Renal cortex interstitium (tissue), 11 donors: ENCODE measurements around the gene KCNJ6. TPM values are rescaled to one million over a fixed set of nuclear protein-coding genes. Genes with fewer than 3 reads are reported as not detected.
"Not testable (repeated sequence)": the region's sequence is repeated elsewhere in the genome, so short reads cannot be mapped to it uniquely, and the experiment has no call there.

Experiments
- DNase-seq, 11 donors: peaks; one replicate each; pipeline ENCODE4 v3.0.0-alpha.2; 2013; ENCODE audit warnings: low read depth in 9 of 11, low spot score in 4 of 11; ENCODE audit errors: extremely low read depth in 1 of 11
- polyA plus RNA-seq, 3 donors: library from polyadenylated mRNA; unstranded; fragments of 120-200 nt; gene quantifications; one replicate each; pipeline ENCODE4 v1.2.1, GENCODE V29; 2013; ENCODE audit not compliant: insufficient read length in 3 of 3

The KCNJ6 gene
- polyA plus RNA-seq, 3 donors = 0.26 to 0.29 (median 0.28) TPM

DNA sequence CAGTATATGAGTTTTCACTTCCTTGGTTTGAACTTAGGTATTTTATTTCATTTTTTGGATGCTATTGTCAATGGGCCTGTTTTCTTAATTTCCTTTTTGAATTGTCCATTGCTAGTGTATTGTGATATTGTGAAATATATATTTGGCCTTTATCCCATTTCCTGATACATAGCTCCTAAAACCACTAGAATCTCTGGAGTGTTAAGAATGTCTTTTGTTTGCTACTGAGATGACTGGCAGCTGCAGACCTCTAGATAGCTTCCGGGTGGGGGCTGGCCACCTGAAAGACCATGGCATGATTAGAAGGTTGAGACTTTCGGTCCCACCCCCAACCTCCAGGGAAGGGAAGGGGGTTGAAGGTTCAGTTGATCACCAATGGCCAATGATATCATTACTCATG, 245.4 kb downstream of the KCNJ6 start:
- no peak for DNase-seq

DNA sequence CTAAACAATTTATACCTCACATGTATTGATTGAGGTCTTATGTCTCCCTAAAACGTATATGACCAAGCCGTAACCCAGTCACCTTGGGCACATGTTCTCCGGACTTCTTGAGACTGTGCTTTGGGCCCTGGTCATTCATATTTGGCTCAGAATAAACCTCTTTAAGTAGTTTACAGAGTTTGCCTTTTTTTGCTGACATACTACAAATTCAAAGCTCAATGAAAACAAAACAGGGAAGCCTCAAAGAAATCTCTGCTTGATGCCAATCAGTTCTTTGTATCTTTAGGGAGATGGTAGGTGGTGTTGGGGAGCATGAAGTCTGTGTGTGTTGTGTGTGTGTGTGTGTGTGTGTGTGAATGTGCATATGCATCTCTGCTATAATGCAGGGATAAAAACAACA, 247.0 kb downstream of the KCNJ6 start:
- no peak for DNase-seq

DNA sequence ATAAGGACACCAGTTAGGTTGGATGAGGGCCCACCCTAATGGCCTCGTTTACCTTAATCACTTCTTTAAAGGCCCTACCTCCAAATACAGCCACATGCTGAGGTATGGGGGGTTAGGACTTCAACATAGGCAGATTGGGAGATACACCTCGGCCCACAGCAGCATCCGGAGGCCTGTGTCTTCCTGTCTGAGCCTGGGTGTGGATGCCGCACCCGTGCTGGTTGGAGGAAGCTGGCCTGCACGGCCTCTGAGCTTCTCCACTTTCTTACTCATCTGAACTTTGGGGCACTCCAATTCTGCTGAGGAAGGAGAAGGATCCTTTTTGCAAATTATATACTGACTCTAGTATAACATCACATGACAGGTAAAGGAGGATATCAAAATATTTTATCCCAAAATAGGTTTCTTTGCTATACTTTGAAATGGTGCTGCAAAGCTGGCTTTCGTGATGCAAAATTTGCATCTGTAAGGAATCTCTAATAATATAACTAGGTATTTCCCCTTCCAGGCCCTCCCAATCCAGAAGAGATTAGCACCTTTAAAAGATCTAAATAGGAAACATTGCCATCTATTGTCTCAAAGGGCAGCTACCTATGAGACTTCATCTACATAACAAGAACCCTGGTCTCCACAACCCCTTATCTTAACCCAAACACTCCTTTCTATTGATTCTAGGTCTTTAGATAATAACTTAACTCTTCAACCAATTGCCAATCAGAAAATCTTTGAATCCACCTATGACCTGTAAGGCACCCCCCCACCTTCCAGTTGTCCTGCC, 247.6 kb downstream of the KCNJ6 start:
- no peak for DNase-seq

DNA sequence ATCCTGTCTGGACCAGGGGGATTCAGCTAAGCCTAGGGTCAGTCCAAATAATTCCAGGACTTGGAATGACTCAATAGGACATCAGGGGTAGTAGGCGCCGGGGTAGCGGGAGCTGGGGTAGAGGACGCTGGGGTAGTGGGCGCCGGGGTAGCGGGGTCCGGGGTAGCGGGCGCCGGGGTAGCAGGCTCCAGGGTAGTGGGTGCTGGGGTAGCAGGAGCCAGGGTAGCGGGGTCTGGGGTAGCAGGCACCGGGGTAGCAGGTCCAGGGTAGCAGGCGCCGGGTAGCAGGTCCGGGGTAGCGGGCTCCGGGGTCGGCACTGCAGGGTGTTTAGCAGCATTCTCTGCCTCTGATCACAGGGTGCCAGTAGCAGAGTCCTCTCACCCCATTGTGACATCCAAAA, 248.9 kb downstream of the KCNJ6 start:
- DNase-seq = no peak

DNA sequence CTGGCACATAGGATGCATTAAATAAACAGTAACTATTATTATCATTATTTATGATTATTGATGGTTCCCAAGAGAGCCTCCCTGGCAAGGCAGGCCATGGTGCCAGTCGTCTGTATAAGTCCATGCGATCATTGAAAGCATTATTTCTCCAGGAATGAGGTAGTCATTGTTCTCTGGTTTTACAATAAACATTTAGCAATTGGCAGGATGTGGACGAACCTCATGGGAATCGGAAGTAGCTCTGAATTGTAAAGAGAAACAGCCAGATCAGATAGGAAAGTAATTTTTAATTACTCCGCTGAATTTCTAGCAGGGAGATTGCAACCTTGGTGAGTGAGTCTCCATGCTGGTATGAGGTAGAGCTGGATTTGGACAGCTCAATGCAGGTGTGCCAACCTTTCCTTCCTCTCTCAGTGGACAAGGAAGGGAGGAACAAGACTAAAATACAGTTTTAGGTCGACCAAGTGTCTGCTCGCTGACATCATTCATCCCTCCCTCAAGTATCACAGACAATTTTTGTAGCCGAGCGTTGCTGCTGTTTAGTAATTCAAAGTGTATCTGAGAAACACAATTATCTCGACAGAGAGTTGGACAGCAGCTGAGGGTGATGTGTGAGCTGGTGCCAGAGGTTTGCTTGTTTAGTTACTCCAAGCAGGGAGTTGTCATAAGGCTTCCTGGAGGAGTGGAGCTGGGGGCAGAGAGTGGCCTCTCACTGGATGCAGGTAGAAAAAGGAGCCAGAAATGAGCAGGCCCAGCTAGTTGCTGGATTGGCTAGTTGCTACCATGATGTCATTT, 250.8 kb downstream of the KCNJ6 start:
- no peak for DNase-seq

DNA sequence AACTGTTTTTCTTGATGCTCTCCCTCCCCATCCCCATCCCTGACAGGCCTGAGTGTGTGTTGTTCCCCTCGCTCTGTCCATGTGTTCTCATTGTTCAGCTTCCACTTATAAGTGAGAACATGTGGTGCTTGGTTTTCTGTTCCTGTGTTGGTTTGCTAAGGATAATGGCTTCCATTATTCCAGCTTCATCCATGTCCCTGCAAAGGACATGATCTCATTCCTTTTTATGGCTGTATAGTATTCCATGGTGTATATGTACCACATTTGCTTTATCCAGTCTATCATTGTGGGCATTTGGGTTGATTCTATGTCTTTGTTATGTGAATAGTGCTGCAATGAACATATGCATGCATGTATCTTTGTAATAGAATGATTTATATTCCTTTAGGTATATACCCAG, 254.0 kb downstream of the KCNJ6 start:
- not testable (repeated sequence) for DNase-seq

DNA sequence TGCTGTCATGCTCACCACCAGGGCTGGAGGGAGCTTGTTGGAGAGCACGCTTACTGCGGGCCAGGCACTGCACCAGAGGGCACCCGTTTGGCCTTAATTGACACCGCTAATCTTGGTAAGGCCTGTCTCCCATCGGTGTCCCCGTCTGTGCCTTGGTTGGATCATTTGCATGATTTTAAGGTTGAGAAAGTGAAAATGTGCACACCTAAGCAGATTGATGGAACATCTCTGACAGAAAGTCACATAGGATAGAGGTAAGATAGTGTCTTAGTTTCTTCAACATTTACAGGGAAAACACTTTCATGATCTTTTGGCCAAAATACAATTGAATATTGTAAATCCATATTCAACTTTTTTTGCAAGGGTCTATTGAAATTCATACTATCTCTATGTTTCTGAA, 255.5 kb downstream of the KCNJ6 start:
- DNase-seq = no peak

DNA sequence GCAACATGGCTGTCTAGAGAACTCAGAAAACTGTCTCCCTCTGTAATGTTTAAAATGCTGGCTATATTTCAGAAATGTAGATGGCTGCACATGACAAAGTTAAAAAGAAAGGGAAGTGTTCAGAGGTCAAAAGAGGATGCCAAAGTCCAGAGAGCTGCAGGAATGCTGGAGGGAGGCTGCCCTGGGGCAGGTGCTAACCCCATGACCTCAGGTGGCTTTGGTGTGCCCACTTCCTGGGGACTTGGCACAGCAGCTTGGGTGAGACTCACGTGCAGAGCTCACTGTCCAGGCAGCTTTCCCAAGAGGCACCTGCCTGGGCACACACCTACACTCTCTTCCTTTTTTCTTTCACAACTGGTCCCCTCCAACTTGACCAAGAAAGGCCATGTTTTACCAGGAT, 256.4 kb downstream of the KCNJ6 start:
- no peak for DNase-seq

DNA sequence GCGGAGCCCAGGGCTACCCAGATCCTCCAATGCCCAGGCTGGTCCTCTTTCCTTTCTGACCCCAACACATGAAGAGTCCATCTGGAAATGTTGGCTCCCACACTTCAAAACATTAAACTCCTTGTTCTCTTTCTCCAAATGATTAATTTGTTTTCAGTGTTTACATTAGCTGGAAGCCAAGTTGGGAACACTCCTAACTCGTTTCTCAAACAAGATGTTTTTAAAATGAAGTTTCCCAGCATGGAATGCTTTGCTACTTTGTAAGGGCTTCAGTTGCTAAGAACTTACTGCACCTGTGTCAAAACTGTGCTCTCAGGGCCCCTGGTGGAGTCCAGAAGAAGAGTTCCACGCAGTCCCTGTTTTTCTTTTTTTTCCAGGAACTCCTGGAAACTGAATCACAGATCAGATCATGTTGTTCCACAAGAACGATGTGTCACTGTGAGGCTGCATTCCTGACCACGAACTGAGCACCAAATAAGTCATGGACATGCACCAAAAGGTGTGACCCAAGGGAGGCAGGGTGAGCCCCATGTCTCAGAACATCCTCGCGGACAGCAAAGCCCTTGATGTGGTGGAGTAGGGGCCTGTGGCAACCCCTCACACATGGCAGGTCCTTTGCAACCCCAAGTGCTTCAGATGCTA, 257.3 kb downstream of the KCNJ6 start:
- peak; percentile 28 to 77 (median 48) for DNase-seq

DNA sequence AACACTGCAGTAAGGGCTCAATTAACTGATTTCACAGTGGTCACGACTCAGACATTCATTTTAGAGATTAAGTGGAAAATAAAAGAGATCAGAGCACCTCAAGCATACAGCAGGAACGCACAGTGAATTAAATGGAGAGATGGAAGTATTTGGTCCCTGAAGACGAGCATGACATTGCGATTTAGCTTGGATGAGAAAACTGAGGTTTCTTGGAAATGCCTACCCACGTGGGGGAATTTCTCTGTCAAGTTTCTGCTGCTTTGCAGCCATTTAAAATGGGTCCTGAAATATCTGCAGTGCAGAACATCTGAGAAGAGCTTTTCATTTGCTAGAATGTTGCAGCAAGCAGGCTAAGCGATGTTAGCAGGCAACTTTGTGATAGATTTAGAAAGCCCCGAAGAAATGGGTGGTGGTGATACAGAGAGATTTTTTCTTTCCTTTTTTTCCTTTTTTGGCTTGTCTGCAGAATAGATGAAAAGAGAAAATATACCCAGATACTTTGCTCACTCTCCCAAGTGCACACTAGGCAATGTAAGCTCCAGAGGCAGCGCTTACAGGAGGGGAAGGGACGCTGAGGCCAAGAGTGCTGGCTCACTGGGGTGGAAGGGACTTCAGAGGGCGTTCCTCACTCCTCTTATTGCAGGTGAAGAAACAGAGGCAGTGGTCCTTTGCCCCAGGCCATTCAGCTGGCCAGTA, 258.0 kb downstream of the KCNJ6 start:
- DNase-seq = no peak

DNA sequence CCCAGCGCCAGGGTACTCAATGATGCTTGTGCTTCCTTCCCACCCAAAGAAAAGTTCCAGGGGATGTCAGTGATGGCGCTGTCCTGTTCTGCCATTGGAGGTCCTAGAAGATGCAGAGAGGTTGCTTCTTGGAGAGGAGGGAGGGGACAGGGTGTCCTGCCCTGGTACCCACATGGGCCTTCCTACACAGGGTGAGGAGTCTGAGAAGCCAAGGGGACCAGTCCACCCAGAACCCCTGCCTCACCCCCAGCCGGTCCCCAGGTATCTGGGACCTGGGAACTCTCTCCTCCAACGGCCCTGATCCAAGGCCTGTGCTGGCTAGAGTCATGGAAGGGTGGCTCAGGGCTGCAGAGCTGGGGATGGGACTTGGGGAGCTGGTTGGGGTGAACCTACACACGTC, 259.4 kb downstream of the KCNJ6 start:
- DNase-seq = no peak

DNA sequence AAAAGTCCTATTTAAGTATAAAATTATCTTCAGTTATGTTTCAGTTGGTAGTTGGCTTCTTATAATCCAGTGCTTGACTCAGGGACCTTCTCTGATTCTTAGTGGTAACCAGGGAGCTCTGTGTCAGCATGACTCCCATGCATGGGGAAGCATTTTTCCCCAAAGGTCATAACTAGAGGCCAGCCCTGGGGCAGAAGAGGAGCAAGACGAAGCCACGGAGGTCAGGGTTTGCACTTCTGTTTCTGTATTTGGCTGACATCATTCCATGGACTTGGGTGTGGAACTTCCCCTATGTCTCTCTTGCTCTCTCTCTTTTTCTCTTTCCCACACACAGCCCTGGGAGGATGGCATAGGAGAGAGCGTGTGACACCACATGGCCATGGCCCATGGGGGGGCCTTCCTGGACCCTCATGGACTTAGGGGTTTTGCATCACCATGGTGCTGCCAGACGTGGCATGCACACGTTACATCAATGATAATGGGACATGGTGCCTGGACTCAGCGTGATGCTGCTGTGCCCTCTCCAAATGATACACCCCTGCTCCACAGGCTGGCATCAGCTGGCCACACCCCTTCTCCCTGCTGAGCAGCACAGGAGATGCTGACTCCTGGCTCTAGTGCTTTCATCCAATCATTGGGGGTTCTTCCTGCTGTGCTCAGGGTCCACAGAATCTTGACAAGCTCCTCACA, 260.5 kb downstream of the KCNJ6 start:
- DNase-seq = no peak

DNA sequence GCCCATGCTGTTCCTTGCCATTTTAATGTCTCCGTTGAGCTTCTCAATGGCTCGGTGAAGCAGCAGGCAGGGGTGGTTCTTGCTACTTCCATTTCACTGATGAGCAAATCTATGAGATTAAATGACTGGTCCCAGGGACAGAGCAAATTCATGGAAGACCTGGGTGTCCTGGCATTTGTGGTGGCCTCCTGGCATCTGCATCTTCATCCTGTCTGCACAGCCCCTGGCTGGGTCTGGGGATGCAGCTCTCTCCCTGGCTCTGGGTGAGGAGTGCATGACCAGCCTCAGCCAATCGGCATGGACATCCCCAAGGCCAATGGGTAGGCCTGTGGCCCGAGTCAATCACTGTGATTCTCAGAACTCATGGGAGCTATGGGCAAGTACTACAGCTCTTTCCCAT, 261.7 kb downstream of the KCNJ6 start:
- DNase-seq = no peak

DNA sequence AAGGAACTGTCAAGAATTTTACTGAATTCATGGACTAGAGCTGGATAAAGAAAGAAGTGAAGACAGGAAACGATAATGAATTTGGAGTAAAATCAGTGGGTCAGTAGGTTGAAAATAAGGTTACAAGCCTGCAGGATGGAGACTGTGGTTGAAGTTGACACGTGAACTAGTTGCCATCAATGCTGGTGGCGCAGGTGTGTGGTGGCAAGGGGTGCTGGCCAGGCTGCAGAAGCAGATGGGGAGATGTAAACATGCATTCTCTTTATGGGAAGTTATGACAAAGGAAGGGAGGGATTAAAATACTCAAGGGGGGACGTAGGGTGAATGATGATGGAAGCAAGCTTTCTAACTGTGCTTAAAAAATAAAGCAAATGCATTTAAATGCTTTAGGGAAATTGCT, 263.1 kb downstream of the KCNJ6 start:
- DNase-seq = no peak

DNA sequence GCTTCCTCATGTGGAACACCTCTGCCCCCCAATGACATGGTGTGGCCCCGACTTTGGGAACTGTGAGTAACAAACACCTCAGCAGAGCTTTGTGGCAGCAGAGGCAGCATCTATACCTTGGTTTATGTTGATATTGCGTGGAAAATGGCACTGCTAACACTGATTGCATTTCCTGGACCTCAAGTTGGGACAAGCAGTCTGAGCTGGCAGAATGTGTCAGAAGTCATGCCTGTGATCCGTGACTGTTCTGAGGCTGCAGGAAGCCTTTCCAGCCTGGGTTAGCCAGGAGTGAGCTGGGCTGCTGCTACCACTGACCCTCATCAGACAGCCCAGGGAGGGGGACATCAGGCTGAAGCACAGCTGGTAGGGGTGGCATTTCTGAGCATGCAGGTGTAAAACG, 268.5 kb downstream of the KCNJ6 start:
- DNase-seq = no peak

DNA sequence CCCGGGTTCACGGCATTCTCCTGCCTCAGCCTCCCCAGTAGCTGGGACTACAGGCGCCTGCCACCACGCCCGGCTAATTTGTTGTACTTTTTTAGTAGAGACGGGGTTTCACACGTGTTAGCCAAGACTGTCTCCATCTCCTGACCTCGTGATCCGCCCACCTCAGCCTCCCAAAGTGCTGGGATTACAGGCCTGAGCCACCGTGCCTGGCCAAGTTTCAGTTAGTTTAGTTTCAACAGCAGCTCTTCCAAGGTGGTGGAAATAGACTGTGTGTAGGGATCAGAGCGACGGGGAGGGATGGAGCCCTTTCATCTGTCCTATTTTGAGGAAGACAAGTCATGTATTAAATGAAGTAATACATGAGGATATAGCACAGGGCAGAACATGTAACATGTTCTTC, 269.5 kb downstream of the KCNJ6 start:
- DNase-seq = not testable (repeated sequence)

DNA sequence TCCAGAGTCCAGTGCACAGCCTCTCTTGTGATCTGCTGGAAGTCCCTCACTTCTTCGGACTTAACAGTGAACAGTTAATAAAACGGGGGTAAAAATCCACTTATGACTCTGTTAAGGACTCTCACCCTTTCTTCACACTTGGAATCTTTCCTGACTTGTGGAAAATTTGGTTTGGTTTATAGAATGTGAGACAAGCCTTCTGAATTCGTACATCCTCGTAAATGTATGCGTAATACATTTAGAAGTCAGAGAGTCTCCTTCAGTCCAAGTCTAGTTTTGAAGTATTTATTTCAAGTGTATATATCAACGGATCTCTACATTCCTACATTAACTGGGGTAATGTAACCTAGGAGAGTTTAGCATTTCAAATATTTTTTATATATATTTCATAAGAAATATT, 270.4 kb downstream of the KCNJ6 start:
- no peak for DNase-seq

DNA sequence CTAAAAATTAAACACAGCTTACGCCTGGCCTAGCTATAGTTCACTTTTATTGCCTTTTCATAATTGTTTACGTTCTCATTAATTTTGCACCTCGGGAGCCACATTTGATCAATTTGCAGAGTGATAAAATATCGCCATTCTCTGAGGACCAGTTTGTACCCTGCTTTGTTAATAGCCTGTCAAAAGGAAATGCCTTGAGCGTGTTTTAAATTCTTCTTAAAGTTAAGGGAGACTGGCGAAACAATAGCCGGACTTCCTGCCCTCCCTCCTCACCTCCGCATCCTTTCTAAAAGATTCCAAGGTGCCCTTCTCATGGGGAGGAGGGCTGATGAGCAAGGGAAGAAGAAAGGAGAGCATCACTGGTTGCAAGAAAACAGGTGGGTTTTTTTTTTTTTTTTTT, 271.6 kb downstream of the KCNJ6 start:
- no peak for DNase-seq

DNA sequence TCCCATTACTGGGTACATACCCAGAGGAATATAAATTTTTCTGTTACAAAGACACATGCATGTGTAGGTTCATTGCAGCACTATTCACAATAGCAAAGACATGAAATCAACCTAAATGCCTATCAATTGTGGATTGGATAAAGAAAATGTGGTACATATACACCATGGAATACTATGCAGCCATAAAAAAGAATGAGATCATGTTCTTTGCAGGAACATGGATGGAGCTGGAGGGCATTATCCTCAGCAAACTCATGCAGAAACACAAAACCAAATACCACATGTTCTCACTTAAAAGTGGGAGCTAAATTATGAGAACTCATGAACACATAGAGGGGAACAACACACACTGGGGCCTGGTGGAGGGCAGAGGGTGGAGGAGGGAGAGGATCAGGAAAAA, 272.4 kb downstream of the KCNJ6 start:
- not testable (repeated sequence) for DNase-seq
